Sigmoid colon (tissue), 4 donors: ENCODE data around the gene SEL1L.

ENCODE experiments used
- EP300 ChIP-seq, 4 donors: sonication (generic); formaldehyde crosslinking; IDR thresholded peaks; one replicate each; pipeline ENCODE4 v1.6.1; 2017; ENCODE audit warnings: antibody characterized with exemption in 4 of 4
- POLR2A ChIP-seq, 2 donors: fragments of 450-650 bp; IDR thresholded peaks; one replicate each; pipeline ENCODE4 v1.6.1; 2016; ENCODE audit warnings: antibody characterized with exemption in 2 of 2, mild to moderate bottlenecking in 2 of 2, moderate library complexity in 2 of 2
- POLR2AphosphoS5 ChIP-seq, 4 donors: sonication (generic); formaldehyde crosslinking; IDR thresholded peaks; one replicate each; pipeline ENCODE4 v1.6.1; 2017; ENCODE audit warnings: antibody characterized with exemption in 4 of 4

GRCh38 chr14:81525129-81525528 is 8.5 kb downstream of the SEL1L start:
- TF ChIP-seq POLR2AphosphoS5 (IDR thresholded peaks at IDR 0.05) (no peak), EP300 (IDR thresholded peaks at IDR 0.05) (no peak), POLR2A (IDR thresholded peaks at IDR 0.05) (no peak)
